Colonic mucosa (tissue), 4 donors: Measurements from ENCODE around the gene BAZ2B. TPM values are rescaled to one million over a fixed set of nuclear protein-coding genes. Genes with fewer than 3 reads are reported as not detected.
"Not testable (repeated sequence)": the region's sequence is repeated elsewhere in the genome, so short reads cannot be mapped to it uniquely, and the experiment has no call there.

Experiments used
- DNase-seq: peaks from one replicate; pipeline ENCODE4 v3.0.0-alpha.2; 2020
- H3K27ac ChIP-seq: fragments of 200-600 bp; one replicate; pipeline ENCODE4 v1.8.0; 2021
- H3K27me3 ChIP-seq: fragments of 200-600 bp; one replicate; pipeline ENCODE4 v1.8.0; 2021
- H3K36me3 ChIP-seq: fragments of 200-600 bp; one replicate; pipeline ENCODE4 v1.8.0; 2021
- H3K4me1 ChIP-seq: fragments of 200-600 bp; one replicate; pipeline ENCODE4 v1.8.0; 2021; ENCODE audit warnings: mild to moderate bottlenecking
- H3K4me3 ChIP-seq: fragments of 200-600 bp; one replicate; pipeline ENCODE4 v1.8.0; 2021
- H3K9ac ChIP-seq, 2 donors: one replicate each; pipeline ENCODE4 v1.7.0; 2013; ENCODE audit warnings: control low read depth in 2 of 2, low read depth in 2 of 2, low read length in 2 of 2
- H3K9me3 ChIP-seq: fragments of 200-600 bp; one replicate; pipeline ENCODE4 v1.8.0; 2021
- intact Hi-C: fragments of 100-400 bp; cut with DNase I; formaldehyde crosslinking; loops from one replicate; pipeline ENCODE4 v1.14.1; 2022
- total RNA-seq, 2 donors: library from RNA; stranded (reverse); fragmentation: NEBNext Ultra II Directional in 1 of 2; extraction: Animal tissue kit (Norgen Biotek cat#: 25700) in 1 of 2; gene quantifications; one replicate each; pipeline ENCODE4 v1.2.1, GENCODE V29; 2021
- TF ChIP-seq, protein P1 (sequence below): fragments of 200-600 bp; IDR thresholded peaks from one replicate; pipeline ENCODE4 v1.8.0; 2022; ENCODE audit warnings: antibody characterized with exemption, mild to moderate bottlenecking
- donor health status: healthy.
- donor health status: DM: no; HTN: no; CAD: no.
- donor health status: DM: no; HTN: no; CAD: no.

The BAZ2B gene
- total RNA-seq, 2 donors from 2014 or later = 36.7 to 60.9 TPM

DNA sequence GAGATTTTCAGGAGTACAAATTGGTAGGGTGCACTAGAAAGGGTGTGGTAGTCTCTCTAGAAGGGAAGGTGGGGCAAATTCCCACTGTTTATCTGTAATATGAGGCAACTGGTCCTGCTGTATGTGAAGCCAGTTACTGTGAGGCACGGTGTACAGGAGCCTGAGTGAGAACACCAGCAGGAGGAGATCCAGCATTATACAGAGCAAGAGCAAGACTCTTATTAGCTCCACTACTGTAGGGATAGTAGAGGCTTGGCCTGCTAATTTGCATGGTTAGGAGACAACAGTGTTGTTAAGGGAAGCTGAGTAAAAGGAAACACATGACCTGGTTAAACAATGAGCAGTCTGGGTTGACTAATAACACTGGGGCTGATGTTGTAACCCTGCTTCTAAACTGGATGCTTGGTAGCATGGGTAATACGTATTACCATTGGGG lies 253.5 kb downstream of the BAZ2B start:
- intact Hi-C loops = no loop called here
- Histone ChIP-seq H3K27me3 (no peaks in the 10 kb centered on the region), H3K9ac (no peak overlapping the region), H3K27ac (no peak overlapping the region), H3K4me3 (no peak overlapping the region), H3K4me1 (no peaks in the 10 kb centered on the region), H3K9me3 (no peaks in the 10 kb centered on the region), H3K36me3 (no peaks in the 10 kb centered on the region)
- TF ChIP-seq, protein P1, sequence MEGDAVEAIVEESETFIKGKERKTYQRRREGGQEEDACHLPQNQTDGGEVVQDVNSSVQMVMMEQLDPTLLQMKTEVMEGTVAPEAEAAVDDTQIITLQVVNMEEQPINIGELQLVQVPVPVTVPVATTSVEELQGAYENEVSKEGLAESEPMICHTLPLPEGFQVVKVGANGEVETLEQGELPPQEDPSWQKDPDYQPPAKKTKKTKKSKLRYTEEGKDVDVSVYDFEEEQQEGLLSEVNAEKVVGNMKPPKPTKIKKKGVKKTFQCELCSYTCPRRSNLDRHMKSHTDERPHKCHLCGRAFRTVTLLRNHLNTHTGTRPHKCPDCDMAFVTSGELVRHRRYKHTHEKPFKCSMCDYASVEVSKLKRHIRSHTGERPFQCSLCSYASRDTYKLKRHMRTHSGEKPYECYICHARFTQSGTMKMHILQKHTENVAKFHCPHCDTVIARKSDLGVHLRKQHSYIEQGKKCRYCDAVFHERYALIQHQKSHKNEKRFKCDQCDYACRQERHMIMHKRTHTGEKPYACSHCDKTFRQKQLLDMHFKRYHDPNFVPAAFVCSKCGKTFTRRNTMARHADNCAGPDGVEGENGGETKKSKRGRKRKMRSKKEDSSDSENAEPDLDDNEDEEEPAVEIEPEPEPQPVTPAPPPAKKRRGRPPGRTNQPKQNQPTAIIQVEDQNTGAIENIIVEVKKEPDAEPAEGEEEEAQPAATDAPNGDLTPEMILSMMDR = no peak
- DNase-seq = no peak

DNA sequence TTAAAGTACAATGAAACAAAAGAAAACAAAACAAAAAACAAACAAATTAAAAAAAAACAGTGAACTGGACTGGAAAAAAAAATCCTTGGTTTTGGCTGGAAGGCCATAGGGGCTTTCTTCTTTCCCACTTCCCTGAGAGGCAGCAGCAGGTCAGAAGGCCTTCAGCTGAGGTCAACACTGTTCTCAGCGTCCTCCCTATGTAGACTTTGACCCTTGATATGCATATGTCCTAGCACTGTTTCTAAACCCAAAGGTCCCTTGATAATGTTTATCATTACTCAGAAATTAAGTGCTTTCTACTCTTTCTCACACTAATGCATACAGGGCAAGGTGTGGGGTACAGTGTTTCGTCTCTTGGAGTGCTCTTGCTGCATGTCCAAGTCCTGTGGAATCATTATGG lies 254.3 kb downstream of the BAZ2B start:
- Histone ChIP-seq H3K36me3 (no peaks in the 10 kb centered on the region), H3K9me3 (no peaks in the 10 kb centered on the region), H3K27me3 (no peaks in the 10 kb centered on the region), H3K27ac (no peak overlapping the region), H3K9ac (no peak overlapping the region), H3K4me1 (no peaks in the 10 kb centered on the region), H3K4me3 (no peak overlapping the region)
- TF ChIP-seq, protein P1 = no peak
- intact Hi-C loops = no loop called here
- no peak for DNase-seq

DNA sequence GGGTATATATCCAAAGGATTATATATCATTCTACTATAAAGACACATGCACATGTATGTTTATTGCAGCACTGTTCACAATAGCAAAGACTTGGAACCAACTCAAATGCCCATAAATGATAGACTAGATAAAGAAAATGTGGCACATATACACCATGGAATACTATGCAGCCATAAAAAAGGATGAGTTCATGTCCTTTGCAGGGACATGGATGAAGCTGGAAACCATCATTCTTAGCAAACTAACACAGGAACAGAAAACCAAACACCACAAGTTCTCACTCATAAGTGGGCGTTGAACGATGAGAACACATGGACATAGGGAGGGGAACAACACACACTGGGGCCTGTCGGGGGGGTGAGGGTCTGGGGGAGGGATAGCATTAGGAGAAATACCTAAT lies 254.7 kb downstream of the BAZ2B start:
- H3K27ac ChIP-seq, DNase-seq, H3K9me3 ChIP-seq, H3K27me3 ChIP-seq, H3K9ac ChIP-seq, intact Hi-C loops, H3K4me3 ChIP-seq, H3K36me3 ChIP-seq, H3K4me1 ChIP-seq: not testable (repeated sequence)

DNA sequence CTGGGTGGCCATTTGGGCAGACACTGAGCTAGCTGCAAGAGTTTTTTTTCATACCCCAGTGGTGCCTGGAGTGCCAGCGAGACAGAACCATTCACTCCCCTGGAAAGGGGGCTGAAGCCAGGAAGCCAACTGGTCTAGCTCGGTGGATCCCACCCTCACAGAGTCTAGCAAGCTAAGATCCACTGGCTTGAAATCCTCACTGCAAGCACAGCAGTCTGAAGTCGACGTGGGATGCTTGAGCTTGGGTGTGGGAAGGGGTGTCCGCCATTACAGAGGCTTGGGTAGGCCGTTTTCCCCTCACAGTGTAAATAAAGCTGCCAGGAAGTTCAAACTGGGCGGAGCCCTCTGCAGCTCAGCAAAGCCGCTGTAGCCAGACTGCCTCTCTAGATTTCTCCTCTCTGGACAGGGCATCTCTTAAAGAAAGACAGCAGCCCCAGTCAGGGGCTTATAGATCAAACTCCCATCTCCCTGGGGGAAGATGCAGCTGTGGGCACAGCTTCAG lies 260.2 kb downstream of the BAZ2B start:
- intact Hi-C loops = no loop called here
- H3K36me3 ChIP-seq = no peaks in the 10 kb centered on the region

DNA sequence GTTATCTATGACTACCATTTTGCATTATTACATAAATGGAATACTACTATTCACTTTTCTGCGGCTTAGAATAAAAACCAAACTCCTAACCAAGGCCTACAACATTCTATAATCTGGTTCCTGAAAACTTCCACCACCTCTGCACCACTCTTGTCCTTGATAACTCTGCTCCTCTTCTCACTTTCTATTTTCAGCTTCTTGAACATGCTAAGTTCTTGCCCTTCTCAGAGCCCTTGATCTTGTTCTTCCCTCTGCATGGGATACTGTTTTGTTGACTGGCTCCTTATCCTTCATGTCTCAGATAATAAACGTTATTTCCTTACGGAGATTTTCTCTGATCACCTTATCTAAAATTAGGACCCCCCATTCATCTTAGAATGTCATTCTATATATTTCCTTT lies 264.4 kb downstream of the BAZ2B start:
- Histone ChIP-seq H3K27me3 (no peaks in the 10 kb centered on the region), H3K4me3 (no peak overlapping the region), H3K4me1 (no peaks in the 10 kb centered on the region), H3K9ac (no peak overlapping the region), H3K27ac (no peak overlapping the region), H3K9me3 (no peaks in the 10 kb centered on the region), H3K36me3 (peaks cover 11% of the 10 kb centered on the region)
- DNase-seq = no peak
- TF ChIP-seq, protein P1 = no peak
- intact Hi-C loops = no loop called here

More for the DNA sequence above, 260.2 kb downstream of the BAZ2B start:
- Histone ChIP-seq H3K27ac (no peak overlapping the region), H3K4me1 (no peaks in the 10 kb centered on the region), H3K9me3 (no peaks in the 10 kb centered on the region), H3K27me3 (no peaks in the 10 kb centered on the region), H3K4me3 (no peak overlapping the region), H3K9ac (no peak overlapping the region)
- DNase-seq = no peak
- TF ChIP-seq, protein P1 = no peak

DNA sequence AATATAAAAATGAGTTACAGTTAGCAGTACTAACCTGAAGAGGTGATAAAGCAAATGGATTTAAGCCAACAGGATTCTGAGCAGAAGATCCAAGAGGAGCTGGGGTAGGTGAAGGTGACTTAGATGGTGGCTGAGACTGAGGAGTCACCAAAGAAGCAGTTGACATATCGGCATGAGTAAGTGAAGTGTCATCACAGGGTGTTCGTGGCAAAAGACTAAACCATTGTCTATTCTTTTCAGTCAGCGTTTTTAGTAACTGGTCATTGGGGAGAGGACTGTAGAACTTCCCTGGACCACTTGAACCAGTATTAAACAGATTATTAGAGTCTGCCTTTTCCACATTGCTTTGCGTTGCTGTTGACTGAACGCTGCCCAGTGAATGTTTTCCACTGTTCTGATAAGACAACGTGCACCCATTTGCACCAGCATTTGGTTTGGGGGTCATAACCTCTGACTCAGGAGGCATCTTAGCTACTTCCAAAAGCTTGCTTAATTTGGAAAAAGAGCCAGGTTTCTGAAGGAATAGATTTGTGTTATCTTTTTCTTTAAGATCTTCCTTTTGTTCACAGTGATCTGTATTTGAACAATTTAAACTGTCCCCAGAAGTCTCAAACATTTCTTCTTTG lies 266.6 kb downstream of the BAZ2B start:
- H3K36me3 ChIP-seq = peaks cover 11% of the 10 kb centered on the region
- TF ChIP-seq, protein P1 = no peak

More for the DNA sequence above, 266.6 kb downstream of the BAZ2B start:
- intact Hi-C loops = no loop called here
- DNase-seq = no peak
- Histone ChIP-seq H3K4me3 (no peak overlapping the region), H3K9ac (no peak overlapping the region), H3K4me1 (no peaks in the 10 kb centered on the region), H3K27me3 (no peaks in the 10 kb centered on the region), H3K9me3 (no peaks in the 10 kb centered on the region), H3K27ac (no peak overlapping the region)
